Stimulated activated naive CD4-positive, alpha-beta T cell (primary cell): ENCODE results near the gene MFSD1.
A peak's percentile ranks its signal among the peaks of the same experiment; 100 is the strongest.
"Not testable (repeated sequence)": the region's sequence is repeated elsewhere in the genome, so short reads cannot be mapped to it uniquely, and the experiment has no call there.

ENCODE experiments used
- DNase-seq, 6 experiments: peaks; one replicate each; lab custom pipeline; 2025; lab: John Stamatoyannopoulos, UW

Gene MFSD1

GRCh38 chr3:158776531-158776930, 25.3 kb upstream of the MFSD1 start:
- DNase-seq: no peak

DNA sequence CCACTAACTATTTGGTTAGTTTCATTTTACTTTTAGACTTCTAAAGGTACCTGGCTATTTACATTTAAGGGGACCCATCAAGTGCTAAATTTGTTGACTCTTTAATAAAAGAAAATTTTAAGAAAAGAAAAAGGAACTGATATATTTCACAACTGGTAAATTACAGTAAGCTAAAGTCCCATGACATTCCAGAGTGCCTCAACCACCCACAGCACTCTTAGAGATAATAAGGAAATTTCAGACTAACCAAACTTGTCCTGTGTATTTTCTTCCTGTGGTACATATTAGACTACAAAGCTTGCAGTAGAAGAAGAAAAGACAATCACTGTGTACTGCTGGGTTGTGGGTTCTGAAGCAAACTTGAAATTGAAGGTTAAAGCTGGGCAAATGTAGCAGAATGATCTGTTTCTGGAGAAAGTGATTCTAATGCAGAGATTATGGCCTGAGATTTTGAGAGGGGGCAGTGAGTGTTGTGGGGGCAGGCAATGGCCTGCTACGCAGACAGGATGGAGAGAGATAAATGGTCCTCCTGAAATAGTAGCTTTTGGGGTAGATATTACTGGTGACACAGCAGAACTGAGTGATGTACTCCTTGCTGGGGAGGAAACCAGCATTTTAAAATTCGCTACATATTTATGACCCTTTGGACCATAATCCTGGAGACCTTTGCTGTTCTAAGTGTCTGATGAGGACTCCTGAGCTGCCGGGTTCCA, 24.5 kb upstream of the MFSD1 start:
- DNase-seq: no peak

DNA sequence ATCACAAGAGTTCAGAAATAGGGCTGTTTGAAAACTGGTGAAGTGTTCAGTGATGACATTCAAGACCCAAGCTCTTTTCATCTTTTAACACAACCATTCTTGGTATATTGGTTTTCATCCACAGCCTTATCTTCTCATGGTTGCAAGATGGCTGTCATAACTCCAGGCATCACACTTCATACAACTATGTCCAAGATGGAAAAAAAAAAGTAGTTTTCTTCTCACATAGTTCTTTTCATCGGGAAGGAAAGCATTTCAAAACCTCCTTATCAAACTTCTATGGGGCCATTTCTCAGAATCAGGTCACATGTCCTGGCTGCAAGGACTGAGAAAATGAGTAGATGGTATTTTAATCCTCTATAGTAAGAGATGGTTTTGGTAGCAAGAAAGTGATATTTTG, 21.1 kb upstream of the MFSD1 start:
- DNase-seq: no peak

DNA sequence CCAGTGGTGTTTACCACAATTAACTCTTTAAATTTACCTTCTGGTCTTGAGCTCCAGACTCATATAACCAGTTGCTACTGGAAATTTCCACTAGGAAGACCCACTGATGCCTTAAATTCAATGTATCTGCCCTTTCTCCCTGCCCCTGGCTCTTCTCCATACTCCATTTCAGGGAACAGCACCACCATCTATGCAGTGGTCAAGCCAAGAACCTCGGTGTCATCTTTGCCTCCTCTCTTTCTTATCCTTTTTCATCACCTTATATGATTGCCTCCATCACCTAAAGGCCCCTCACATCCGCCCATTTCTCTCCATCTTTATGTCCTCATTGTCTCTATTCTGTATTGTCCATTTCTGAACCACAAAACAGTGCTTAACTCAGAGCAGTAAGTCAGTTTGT, 20.7 kb upstream of the MFSD1 start:
- no peak for DNase-seq

GRCh38 chr3:158781849-158782248, 20.0 kb upstream of the MFSD1 start:
- no peak for DNase-seq

DNA sequence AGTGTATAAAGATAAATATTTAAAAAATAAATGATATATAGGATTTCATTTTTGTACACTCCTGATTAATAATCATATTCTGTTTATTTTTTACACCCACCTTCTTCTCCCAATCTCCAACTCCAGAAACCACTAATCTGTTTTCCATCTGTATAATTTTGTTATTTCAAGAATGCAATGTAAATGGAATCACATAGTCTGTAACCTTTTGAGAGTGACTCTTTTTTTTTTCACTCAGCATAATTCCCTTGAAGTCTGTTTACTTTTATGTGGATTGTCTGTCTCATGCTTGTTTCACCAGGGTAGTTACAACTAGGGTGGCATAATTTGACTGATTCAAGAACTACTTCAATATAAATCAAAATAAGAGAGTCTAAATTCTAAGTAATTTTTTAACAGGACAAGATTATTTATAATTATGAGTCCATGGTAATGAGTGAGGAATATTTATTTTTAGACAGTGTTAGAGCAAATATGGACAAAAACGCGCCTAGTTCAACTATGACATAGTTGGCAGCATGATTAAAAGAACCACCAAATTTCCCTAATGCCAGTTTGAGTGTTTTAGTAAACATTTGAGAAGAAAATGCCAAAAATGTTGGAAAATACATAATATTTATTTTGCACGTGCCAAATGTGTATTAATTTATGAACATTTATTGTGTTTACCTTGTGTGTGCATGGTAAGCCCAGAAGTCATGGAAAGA, 19.4 kb upstream of the MFSD1 start:
- no peak for DNase-seq

DNA sequence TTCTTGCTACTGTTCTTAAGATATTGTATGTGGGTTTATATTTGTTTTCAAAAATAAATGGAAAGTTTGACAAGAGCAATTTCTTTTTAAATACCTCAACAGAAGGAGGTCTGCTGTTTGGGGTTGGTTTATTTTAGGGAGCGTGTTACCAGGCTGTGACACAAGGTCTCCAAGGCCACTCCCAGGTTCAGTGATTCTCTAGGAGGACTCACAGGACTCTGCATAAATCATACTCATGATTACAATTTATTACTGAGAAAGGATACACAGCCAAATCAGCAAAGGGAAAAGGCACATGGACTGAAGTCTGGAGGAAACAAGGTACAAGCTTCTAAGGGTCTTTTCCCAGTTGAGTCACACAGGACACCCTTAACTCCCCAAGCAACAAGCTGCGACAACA, 18.8 kb upstream of the MFSD1 start:
- DNase-seq: no peak

GRCh38 chr3:158785972-158786371, 15.9 kb upstream of the MFSD1 start:
- DNase-seq: no peak

DNA sequence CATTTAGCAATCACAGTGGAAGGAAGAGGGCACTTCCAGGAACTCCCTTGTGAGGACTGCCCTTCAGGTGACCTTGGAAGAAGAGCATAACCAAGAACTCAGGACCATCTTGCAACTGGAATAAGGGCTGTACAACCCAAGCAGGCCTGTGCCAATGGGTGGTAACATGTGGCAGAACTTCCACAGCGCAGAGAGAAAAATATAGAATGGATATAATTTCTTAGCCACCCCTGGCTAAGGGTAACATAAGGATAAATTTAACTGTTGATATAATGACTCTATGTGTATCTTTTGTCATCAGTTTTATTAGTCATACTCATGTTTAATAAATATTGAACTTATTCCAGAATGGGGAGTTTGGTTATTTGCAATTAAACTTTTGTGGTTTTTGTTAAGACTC, 13.4 kb upstream of the MFSD1 start:
- DNase-seq: no peak

DNA sequence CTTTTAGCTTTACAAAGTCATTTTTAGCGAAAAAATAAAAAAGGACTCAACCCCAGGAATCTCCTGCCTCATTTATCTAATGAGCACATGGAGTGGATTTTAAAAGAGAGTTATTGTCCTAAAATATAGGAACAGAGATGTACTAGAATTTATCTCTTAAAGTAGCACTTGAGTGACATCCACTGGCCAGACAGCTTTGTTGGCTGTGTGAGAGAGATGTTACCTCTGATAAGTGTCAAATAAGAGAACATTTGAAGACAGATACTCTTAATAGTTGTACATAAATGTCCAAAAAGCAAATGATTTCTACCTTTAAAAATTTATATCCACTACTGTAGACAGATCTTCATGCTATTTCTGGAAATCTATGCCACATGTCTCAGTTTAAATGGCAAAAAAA, 12.3 kb upstream of the MFSD1 start:
- no peak for DNase-seq

GRCh38 chr3:158790901-158791589, 10.8 kb upstream of the MFSD1 start:
- DNase-seq: peak in 3 of 6 experiments; percentile 11 to 65 (median 63)

DNA sequence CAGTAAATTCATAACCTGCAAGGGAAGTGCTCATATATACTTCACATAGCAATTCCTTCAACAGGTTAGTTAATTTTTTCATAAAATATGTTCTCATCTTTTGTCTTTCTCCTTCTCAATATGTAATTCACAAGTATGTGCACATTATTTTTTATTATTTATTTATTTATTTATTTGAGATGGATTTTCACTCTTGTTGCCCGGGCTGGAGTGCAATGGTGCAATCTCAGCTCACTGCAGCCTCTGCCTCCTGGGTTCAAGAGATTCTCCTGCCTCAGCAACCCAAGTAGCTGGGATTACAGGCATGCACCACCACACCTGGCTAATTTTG, 10.3 kb upstream of the MFSD1 start:
- DNase-seq: not testable (repeated sequence)

DNA sequence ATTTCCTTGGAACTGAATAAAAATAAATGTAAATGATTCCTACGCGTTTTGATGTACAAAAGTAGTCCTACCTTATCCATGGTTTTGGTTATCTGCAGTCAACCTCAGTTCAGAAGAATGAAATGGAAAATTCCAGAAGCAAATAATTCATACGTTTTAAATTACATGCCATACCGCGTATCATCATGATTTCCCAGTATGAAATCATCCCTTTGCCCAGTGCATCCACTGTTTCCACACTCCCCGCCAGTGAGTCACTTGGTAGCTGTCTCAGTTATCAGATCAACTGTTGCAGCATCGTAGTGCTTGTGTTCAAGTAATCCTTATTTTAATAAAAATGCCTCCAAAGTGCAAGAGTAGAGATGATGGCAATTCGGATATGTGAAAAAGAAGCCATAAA, 9.1 kb upstream of the MFSD1 start:
- DNase-seq: no peak

DNA sequence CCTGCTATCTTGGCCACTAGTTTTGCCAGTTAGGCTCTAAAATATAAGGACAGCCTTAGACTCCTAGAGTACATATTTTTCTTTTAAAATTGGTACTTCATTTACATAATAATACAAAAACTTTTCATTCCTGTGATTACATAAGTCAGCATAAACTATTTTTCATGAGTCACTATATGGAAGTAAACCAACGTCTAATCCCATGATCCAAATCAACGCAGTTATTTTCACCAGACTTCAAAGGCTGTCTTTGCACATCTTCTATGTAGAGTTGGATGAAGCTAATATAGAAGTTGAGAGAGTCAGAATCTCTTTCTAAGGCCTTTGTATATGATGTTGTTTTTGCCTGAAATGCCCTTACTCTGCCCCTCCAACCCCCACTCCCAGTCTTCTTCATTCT, 7.6 kb upstream of the MFSD1 start:
- no peak for DNase-seq

- DNase-seq: peak in 1 of 6 experiments; percentile 16
These were observed 6.8 kb upstream of the MFSD1 start for GRCh38 chr3:158794936-158795518.

- no peak for DNase-seq
These were observed 653 bp upstream of the MFSD1 start for GRCh38 chr3:158801201-158801600.

- peak in 1 of 6 experiments; percentile 48 for DNase-seq
These were observed 785 bp downstream of the MFSD1 start for GRCh38 chr3:158802409-158803268.

DNA sequence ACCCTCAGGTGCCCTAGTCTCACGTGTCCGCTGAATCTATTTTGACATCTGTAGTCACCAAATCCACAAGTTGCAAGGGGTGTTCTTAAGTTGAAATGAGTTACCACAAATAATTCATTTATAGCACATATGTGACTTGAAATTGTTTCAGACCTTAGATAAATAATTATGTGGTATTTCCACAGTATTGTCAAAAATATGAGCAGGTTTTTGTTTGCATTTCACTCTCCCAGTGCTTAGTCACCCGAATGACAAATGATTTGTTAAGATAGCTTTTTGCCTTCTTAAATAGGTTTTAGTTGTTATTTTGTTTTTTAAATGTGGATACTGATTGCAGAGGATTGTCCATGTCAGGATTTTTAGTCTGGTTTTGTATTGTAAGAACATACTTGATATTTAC, 2.6 kb downstream of the MFSD1 start:
- no peak for DNase-seq

- no peak for DNase-seq
These were observed 6.8 kb downstream of the MFSD1 start for GRCh38 chr3:158808697-158809096.

GRCh38 chr3:158809642-158810041, 7.8 kb downstream of the MFSD1 start:
- no peak for DNase-seq

- no peak for DNase-seq
These were observed 9.2 kb downstream of the MFSD1 start for GRCh38 chr3:158810823-158811724.
